Transverse colon (tissue), 4 donors: ENCODE measurements around the gene TAF1. TPM values are rescaled to one million over a fixed set of nuclear protein-coding genes. Genes with fewer than 3 reads are reported as not detected.

Experiments used
- DNase-seq: peaks from one replicate; pipeline ENCODE4 v3.0.0-alpha.2; 2019
- H3K27ac ChIP-seq, 4 donors: fragments of 200-600 bp; sonication (generic); 2 replicates each; pipeline ENCODE4 v1.5.1; 2016 to 2018; ENCODE audit warnings: inconsistent platforms in 4 of 4
- H3K27me3 ChIP-seq: fragments of 200-600 bp; sonication (generic); 2 replicates; pipeline ENCODE4 v1.5.1; 2017; ENCODE audit warnings: inconsistent platforms
- H3K36me3 ChIP-seq, 4 donors: fragments of 200-600 bp; sonication (generic); 2 replicates each; pipeline ENCODE4 v1.5.1; 2017 to 2019; ENCODE audit warnings: inconsistent platforms in 4 of 4
- H3K4me1 ChIP-seq, 4 donors: fragments of 200-600 bp; sonication (generic); 2 replicates each; pipeline ENCODE4 v1.5.1; 2017 to 2020; ENCODE audit warnings: inconsistent platforms in 4 of 4
- H3K4me3 ChIP-seq, 4 donors: fragments of 200-600 bp; sonication (generic); 1 replicate in 1 of 4; 2 replicates in 3 of 4; pipeline versions ENCODE4 v1.5.1 to v1.6.1; 2017 to 2019; ENCODE audit warnings: inconsistent platforms in 4 of 4
- H3K9me3 ChIP-seq, 2 donors: fragments of 200-600 bp; sonication (generic); 2 replicates each; pipeline ENCODE4 v1.5.1; 2017 to 2019; ENCODE audit warnings: inconsistent platforms in 2 of 2
- CTCF ChIP-seq, 5 experiments: fragments of 200-600 bp in 3 of 5; fragments of 450-650 bp in 2 of 5; sonication (generic) in 3 of 5; IDR thresholded peaks; 1 replicate in 2 of 5; 2 replicates in 3 of 5; pipeline ENCODE4 v1.5.1; 2016 to 2017; ENCODE audit warnings: antibody characterized with exemption in 5 of 5, inconsistent platforms in 3 of 5, mild to moderate bottlenecking in 2 of 5, moderate library complexity in 1 of 5
- EP300 ChIP-seq: sonication (generic); formaldehyde crosslinking; IDR thresholded peaks from one replicate; pipeline ENCODE4 v1.6.1; 2017; ENCODE audit warnings: antibody characterized with exemption, low read depth
- POLR2A ChIP-seq: fragments of 450-650 bp; IDR thresholded peaks from one replicate; pipeline ENCODE4 v1.6.1; 2016; ENCODE audit warnings: antibody characterized with exemption, mild to moderate bottlenecking, moderate library complexity
- POLR2AphosphoS5 ChIP-seq, 3 donors: sonication (generic); formaldehyde crosslinking; IDR thresholded peaks; one replicate each; pipeline ENCODE4 v1.6.1; 2016; ENCODE audit warnings: antibody characterized with exemption in 3 of 3
- WGBS, 2 donors: methylation state at CpG; one replicate each; pipeline ENCODE4 v1.1.5; 2018; ENCODE audit warnings: low coverage in 1 of 2; 5-methylcytosine and 5-hydroxymethylcytosine counted together
- in situ Hi-C, 4 donors: fragments of 200-750 bp; cut with MboI; loops; one replicate each; pipeline versions ENCODE4 v1.15.0 to v1.15.1; 2017; ENCODE audit warnings: low sequenced_read_pairs in 3 of 4, low pct_ligation_motif_present in 1 of 4, low pct_unique_long_range_greater_than_20kb in 1 of 4
- intact Hi-C: fragments of 100-400 bp; cut with DNase I; formaldehyde crosslinking; loops from one replicate; pipeline ENCODE4 v1.15.1; 2023; ENCODE audit warnings: low total_unique reads
- total RNA-seq, 4 donors: library from RNA; depleted of rRNA; stranded (reverse); fragments of >200 nt; gene quantifications; one replicate each; pipeline ENCODE4 v1.1.0, GENCODE V29; 2016

TAF1 gene
- total RNA-seq, 4 donors from 2014 or later: 35.2 to 65.4 (median 39.3) TPM

DNA sequence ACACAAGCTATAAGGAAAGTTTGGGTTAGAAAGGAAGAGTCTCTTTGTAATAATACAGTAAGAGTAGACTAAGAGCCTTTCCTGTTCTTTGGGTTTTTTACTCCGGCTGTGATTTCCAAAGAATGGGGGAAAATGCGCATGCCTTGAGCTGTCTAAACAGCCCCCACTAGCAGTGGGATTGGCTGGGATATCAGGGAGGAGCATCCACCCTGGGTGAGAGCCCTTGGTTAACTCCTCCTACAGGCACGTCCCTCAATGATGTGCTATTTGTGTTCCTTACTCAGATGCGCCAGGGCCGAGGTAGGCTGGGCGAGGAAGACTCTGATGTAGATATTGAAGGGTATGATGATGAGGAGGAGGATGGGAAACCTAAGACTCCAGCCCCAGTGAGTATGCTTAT lies 92.7 kb downstream of the TAF1 start:
- Histone ChIP-seq H3K9me3 (no peaks in the 10 kb centered on the region), H3K4me3 (no peak overlapping the region), H3K27ac (no peak overlapping the region), H3K27me3 (no peaks in the 10 kb centered on the region), H3K36me3 (peaks cover 0 to 24% (median 8%) of the 10 kb centered on the region in 4 donors), H3K4me1 (no peaks in the 10 kb centered on the region)
- intact Hi-C loops: no loop called here
- TF ChIP-seq POLR2A (no peak), EP300 (no peak), POLR2AphosphoS5 (IDR thresholded peaks at IDR 0.05) (no peak), CTCF (IDR thresholded peaks at IDR 0.05) (no peak)
- 90% methylated on average over 6 of the region's 6 CpGs; no CpG with 5 or more reads in 1 of the 2 donors for WGBS, 2 donors
- in situ Hi-C loops: no loop called here
- no peak for DNase-seq

DNA sequence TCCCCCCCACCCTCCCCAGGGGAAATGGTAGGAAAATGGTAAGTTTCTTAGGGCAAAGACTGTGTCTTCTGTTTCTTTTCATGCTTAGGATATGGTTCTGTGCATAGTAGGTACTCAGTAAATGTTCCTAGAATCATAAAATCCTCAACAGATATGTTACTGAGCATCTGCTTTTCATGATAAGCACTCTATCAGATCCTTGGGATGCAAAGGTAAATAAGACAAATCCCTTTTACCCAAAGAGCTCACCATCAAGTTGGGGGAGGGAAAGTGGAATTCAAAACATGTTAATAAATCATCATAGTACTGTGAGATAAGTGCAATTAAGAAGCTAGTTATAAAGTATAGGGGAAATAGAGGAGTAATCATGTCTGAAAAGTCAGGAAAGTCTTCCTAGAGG lies 98.8 kb downstream of the TAF1 start:
- Histone ChIP-seq H3K27ac (no peak overlapping the region), H3K9me3 (no peaks in the 10 kb centered on the region), H3K4me1 (no peaks in the 10 kb centered on the region), H3K4me3 (no peak overlapping the region), H3K36me3 (peaks cover 0 to 18% (median 6%) of the 10 kb centered on the region in 4 donors), H3K27me3 (no peaks in the 10 kb centered on the region)
- intact Hi-C loops (loop anchor here (5.0 kb wide), 1 partner anchor 432 kb away; no protein-coding TSS in a partner anchor), in situ Hi-C loops (no loop called here)
- TF ChIP-seq CTCF (IDR thresholded peaks at IDR 0.05) (no peak), POLR2A (no peak)
- no peak for DNase-seq

GRCh38 chrX:71466979-71467523 lies 100.9 kb downstream of the TAF1 start:
- Histone ChIP-seq H3K4me1 (no peaks in the 10 kb centered on the region), H3K27me3 (no peaks in the 10 kb centered on the region), H3K36me3 (peaks cover 0 to under 1% (median under 1%) of the 10 kb centered on the region in 4 donors), H3K4me3 (no peak overlapping the region), H3K27ac (no peak overlapping the region), H3K9me3 (no peaks in the 10 kb centered on the region)
- no peak for DNase-seq
- TF ChIP-seq EP300 (no peak), POLR2AphosphoS5 (IDR thresholded peaks at IDR 0.05) (no peak), POLR2A (no peak), CTCF (IDR thresholded peaks at IDR 0.05) (no peak)
- in situ Hi-C loops: no loop called here
- 67 to 100% methylated on average over 1 to 5 of the region's 5 CpGs for WGBS, 2 donors
- intact Hi-C loops: no loop called here

- Histone ChIP-seq H3K27me3 (no peaks in the 10 kb centered on the region), H3K9me3 (no peaks in the 10 kb centered on the region), H3K4me3 (no peak overlapping the region), H3K4me1 (no peaks in the 10 kb centered on the region), H3K27ac (no peak overlapping the region), H3K36me3 (no peaks in the 10 kb centered on the region)
- DNase-seq: no peak
- intact Hi-C loops (no loop called here), in situ Hi-C loops (no loop called here)
- TF ChIP-seq POLR2AphosphoS5 (IDR thresholded peaks at IDR 0.05) (no peak), CTCF (IDR thresholded peaks at IDR 0.05) (no peak), EP300 (no peak), POLR2A (no peak)
- WGBS, 2 donors: 76 to 83% methylated on average over 1 to 8 of the region's 8 CpGs
These were observed 109.8 kb downstream of the TAF1 start for GRCh38 chrX:71475785-71476540.
